NCI-H1048 (cell line): ENCODE measurements around the gene ENKUR.

Source experiments
- DNase-seq: peaks from one replicate; lab custom pipeline; 2025; lab: John Stamatoyannopoulos, UW

ENKUR gene

GRCh38 chr10:24947304-24948097 lies 68.5 kb downstream of the ENKUR start:
- DNase-seq = no peak

- no peak for DNase-seq
Measured at GRCh38 chr10:24944512-24945255, 71.3 kb downstream of the ENKUR start.

GRCh38 chr10:24938525-24938924 lies 77.4 kb downstream of the ENKUR start:
- DNase-seq = no peak

GRCh38 chr10:24938076-24938475 lies 77.9 kb downstream of the ENKUR start:
- no peak for DNase-seq

- DNase-seq = no peak
Measured at GRCh38 chr10:24935504-24936292, 80.3 kb downstream of the ENKUR start.
